A549 (cell line): ENCODE results near the gene NSUN5.
"Not testable (repeated sequence)": the region's sequence is repeated elsewhere in the genome, so short reads cannot be mapped to it uniquely, and the experiment has no call there.

Experiments
- CTCF ChIP-seq: fragments of >200 bp; sonication (Bioruptor Twin); formaldehyde crosslinking; IDR thresholded peaks from 3 replicates; pipeline ENCODE4 v1.5.1; 2016
- FOSB ChIP-seq: fragments of 250-450 bp; sonication (Bioruptor Pico); IDR thresholded peaks from 2 replicates; pipeline ENCODE4 v1.5.0; 2020; ENCODE audit warnings: mild to moderate bottlenecking, moderate library complexity
- HDAC2 ChIP-seq: fragments of 200-600 bp; sonication (generic); IDR thresholded peaks from 2 replicates; pipeline ENCODE4 v1.6.1; 2016
- KDM1A ChIP-seq: fragments of 200-600 bp; sonication (generic); IDR thresholded peaks from 2 replicates; pipeline ENCODE4 v1.6.1; 2016; ENCODE audit warnings: low read depth, mild to moderate bottlenecking
- MAFK ChIP-seq: fragments of 450-650 bp; IDR thresholded peaks from 2 replicates; pipeline ENCODE4 v1.6.1; 2014; ENCODE audit not compliant: partially characterized antibody
- MYC ChIP-seq: IDR thresholded peaks from 2 replicates; pipeline ENCODE4 v1.6.1; 2012; ENCODE audit warnings: mild to moderate bottlenecking, inconsistent platforms, low read length, improper control_type of control experiment, borderline replicate concordance
- POLR2A ChIP-seq: IDR thresholded peaks from 2 replicates; pipeline ENCODE4 v1.6.1; 2012; ENCODE audit warnings: mild to moderate bottlenecking, low read length
- RFX5 ChIP-seq: fragments of 450-650 bp; IDR thresholded peaks from 2 replicates; pipeline ENCODE4 v1.7.1; 2014; ENCODE audit warnings: antibody characterized with exemption, mild to moderate bottlenecking, moderate library complexity
- ZNF302 ChIP-seq: fragments of 250-450 bp; sonication (Bioruptor Pico); IDR thresholded peaks from 2 replicates; pipeline ENCODE4 v1.9.0; 2021; ENCODE audit warnings: inconsistent platforms, mild to moderate bottlenecking, moderate library complexity
- TF ChIP-seq, protein P1 (sequence below): IDR thresholded peaks from 2 replicates; pipeline ENCODE4 v1.6.1; 2012
- TF ChIP-seq, protein P2 (sequence below): IDR thresholded peaks from 2 replicates; pipeline ENCODE4 v1.6.1; 2012

GRCh38 chr7:73327922-73328321, 19.3 kb upstream of the NSUN5 start, which contains the start of the genes FKBP6 and TRIM50:
- not testable (repeated sequence) for TF ChIP-seq MYC; HDAC2; KDM1A; FOSB; POLR2A; RFX5; CTCF; ZNF302 (CRISPR knock-in tag); MAFK
- TF ChIP-seq, protein P1, sequence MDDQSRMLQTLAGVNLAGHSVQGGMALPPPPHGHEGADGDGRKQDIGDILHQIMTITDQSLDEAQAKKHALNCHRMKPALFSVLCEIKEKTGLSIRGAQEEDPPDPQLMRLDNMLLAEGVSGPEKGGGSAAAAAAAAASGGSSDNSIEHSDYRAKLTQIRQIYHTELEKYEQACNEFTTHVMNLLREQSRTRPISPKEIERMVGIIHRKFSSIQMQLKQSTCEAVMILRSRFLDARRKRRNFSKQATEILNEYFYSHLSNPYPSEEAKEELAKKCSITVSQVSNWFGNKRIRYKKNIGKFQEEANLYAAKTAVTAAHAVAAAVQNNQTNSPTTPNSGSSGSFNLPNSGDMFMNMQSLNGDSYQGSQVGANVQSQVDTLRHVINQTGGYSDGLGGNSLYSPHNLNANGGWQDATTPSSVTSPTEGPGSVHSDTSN = not testable (repeated sequence)
- TF ChIP-seq, protein P2, sequence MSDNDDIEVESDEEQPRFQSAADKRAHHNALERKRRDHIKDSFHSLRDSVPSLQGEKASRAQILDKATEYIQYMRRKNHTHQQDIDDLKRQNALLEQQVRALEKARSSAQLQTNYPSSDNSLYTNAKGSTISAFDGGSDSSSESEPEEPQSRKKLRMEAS = not testable (repeated sequence)
